ENCODE measurements around the gene HBP1. TPM values are rescaled to one million over a fixed set of nuclear protein-coding genes. Genes with fewer than 3 reads are reported as not detected.

Gene HBP1
- total and polyA plus RNA-seq, 7 donors = 34.2 to 172 (median 104) TPM

- Histone ChIP-seq H3K36me3 (no peaks in the 10 kb centered on the region), H3K4me1 (no peaks in the 10 kb centered on the region), H3K27me3 (no peaks in the 10 kb centered on the region), H3K4me3 (no peak overlapping the region), H3K27ac (no peak overlapping the region), H3K9me3 (no peaks in the 10 kb centered on the region)
- TF ChIP-seq POLR2A (IDR thresholded peaks at IDR 0.05) (no peak), CTCF (IDR thresholded peaks at IDR 0.05) (no peak), POLR2AphosphoS5 (IDR thresholded peaks at IDR 0.05) (no peak), EP300 (IDR thresholded peaks at IDR 0.05) (no peak)
- no peak for DNase-seq
- intact Hi-C loops (cut with DNase I) = no loop called here
- WGBS, 2 donors = 34 to 66% methylated on average over 5 of the region's 5 CpGs
Observed at GRCh38 chr7:107125475-107125874, 43.3 kb upstream of the HBP1 start.

- no peak for TF ChIP-seq EP300 (IDR thresholded peaks at IDR 0.05)
- TF ChIP-seq POLR2A (IDR thresholded peaks at IDR 0.05) = no peak
- no peak for TF ChIP-seq CTCF (IDR thresholded peaks at IDR 0.05)
- no peak for TF ChIP-seq POLR2AphosphoS5 (IDR thresholded peaks at IDR 0.05)
- H3K27me3 ChIP-seq = no peaks in the 10 kb centered on the region
- no peak overlapping the region for H3K4me3 ChIP-seq
- no peaks in the 10 kb centered on the region for H3K4me1 ChIP-seq
- WGBS, 2 donors = 95% methylated on average over 2 of the region's 2 CpGs
- H3K9me3 ChIP-seq = no peaks in the 10 kb centered on the region
- DNase-seq = no peak
- no peaks in the 10 kb centered on the region for H3K36me3 ChIP-seq
- intact Hi-C loops (cut with DNase I) = no loop called here
- no peak overlapping the region for H3K27ac ChIP-seq
Observed at GRCh38 chr7:107128217-107128616, 40.6 kb upstream of the HBP1 start.

GRCh38 chr7:107128748-107129147, 40.1 kb upstream of the HBP1 start:
- H3K27ac ChIP-seq = no peak overlapping the region
- H3K27me3 ChIP-seq = no peaks in the 10 kb centered on the region
- H3K4me1 ChIP-seq = no peaks in the 10 kb centered on the region
- TF ChIP-seq POLR2A (IDR thresholded peaks at IDR 0.05) (no peak), CTCF (IDR thresholded peaks at IDR 0.05) (no peak), EP300 (IDR thresholded peaks at IDR 0.05) (no peak), POLR2AphosphoS5 (IDR thresholded peaks at IDR 0.05) (no peak)
- intact Hi-C loops (cut with DNase I) = no loop called here
- 92% methylated on average over 3 of the region's 3 CpGs for WGBS, 2 donors
- H3K36me3 ChIP-seq = no peaks in the 10 kb centered on the region
- no peak for DNase-seq
- no peaks in the 10 kb centered on the region for H3K9me3 ChIP-seq
- H3K4me3 ChIP-seq = no peak overlapping the region

GRCh38 chr7:107130487-107131220, 38.1 kb upstream of the HBP1 start:
- Histone ChIP-seq H3K27me3 (no peaks in the 10 kb centered on the region), H3K4me1 (no peaks in the 10 kb centered on the region), H3K27ac (no peak overlapping the region), H3K9me3 (no peaks in the 10 kb centered on the region), H3K4me3 (no peak overlapping the region), H3K36me3 (no peaks in the 10 kb centered on the region)
- TF ChIP-seq CTCF (IDR thresholded peaks at IDR 0.05) (no peak), EP300 (IDR thresholded peaks at IDR 0.05) (no peak), POLR2AphosphoS5 (IDR thresholded peaks at IDR 0.05) (no peak), POLR2A (IDR thresholded peaks at IDR 0.05) (no peak)
- intact Hi-C loops (cut with DNase I) = no loop called here
- 78 to 85% methylated on average over 6 of the region's 6 CpGs for WGBS, 2 donors
- no peak for DNase-seq

- WGBS, 2 donors = 88 to 90% methylated on average over 2 of the region's 2 CpGs
- no peaks in the 10 kb centered on the region for H3K4me1 ChIP-seq
- DNase-seq = no peak
- H3K9me3 ChIP-seq = no peaks in the 10 kb centered on the region
- no peaks in the 10 kb centered on the region for H3K27me3 ChIP-seq
- intact Hi-C loops (cut with DNase I) = no loop called here
- TF ChIP-seq CTCF (IDR thresholded peaks at IDR 0.05) (no peak), POLR2AphosphoS5 (IDR thresholded peaks at IDR 0.05) (no peak), EP300 (IDR thresholded peaks at IDR 0.05) (no peak), POLR2A (IDR thresholded peaks at IDR 0.05) (no peak)
- no peaks in the 10 kb centered on the region for H3K36me3 ChIP-seq
- H3K27ac ChIP-seq = no peak overlapping the region
- no peak overlapping the region for H3K4me3 ChIP-seq
Observed at GRCh38 chr7:107133396-107133795, 35.4 kb upstream of the HBP1 start.

Measured in sigmoid colon (tissue), 7 donors.